H9 (cell line): ENCODE measurements around the gene ORMDL2. TPM values are rescaled to one million over a fixed set of nuclear protein-coding genes. Genes with fewer than 3 reads are reported as not detected.

Experiments
- DNase-seq: peaks from one replicate; pipeline ENCODE4 v3.0.0-alpha.2; 2017
- H2AFZ ChIP-seq: one replicate; pipeline ENCODE4 v1.6.1; 2013; ENCODE audit warnings: mild to moderate bottlenecking, low read length, control low read depth, moderate library complexity
- H2AK5ac ChIP-seq: 2 replicates; pipeline ENCODE4 v1.6.1; 2013; ENCODE audit warnings: low read length, control low read depth, mixed read lengths; ENCODE audit not compliant: insufficient read length
- H2BK120ac ChIP-seq: one replicate; pipeline ENCODE4 v1.6.1; 2013; ENCODE audit warnings: low read depth, mild to moderate bottlenecking, low read length, control low read depth, inconsistent platforms; ENCODE audit not compliant: poor library complexity, severe bottlenecking
- H2BK12ac ChIP-seq: 2 replicates; pipeline ENCODE4 v1.6.1; 2013; ENCODE audit warnings: low read length, control low read depth, mixed read lengths, low read depth; ENCODE audit not compliant: insufficient read length
- H2BK15ac ChIP-seq: 2 replicates; pipeline ENCODE4 v1.6.1; 2013; ENCODE audit warnings: low read depth, low read length, control low read depth
- H2BK20ac ChIP-seq: one replicate; pipeline ENCODE4 v1.6.1; 2013; ENCODE audit warnings: low read depth, mild to moderate bottlenecking, low read length, control low read depth, inconsistent platforms; ENCODE audit not compliant: poor library complexity, severe bottlenecking
- H2BK5ac ChIP-seq: 2 replicates; pipeline ENCODE4 v1.6.1; 2013; ENCODE audit warnings: low read length, control low read depth, mixed read lengths; ENCODE audit not compliant: insufficient read length
- H3K14ac ChIP-seq: 2 replicates; pipeline ENCODE4 v1.6.1; 2013; ENCODE audit warnings: low read length, control low read depth; ENCODE audit not compliant: insufficient read depth
- H3K18ac ChIP-seq: 2 replicates; pipeline ENCODE4 v1.6.1; 2013; ENCODE audit warnings: low read depth, mild to moderate bottlenecking, mixed read lengths, low read length, control low read depth; ENCODE audit not compliant: insufficient read length
- H3K23ac ChIP-seq: 2 replicates; pipeline ENCODE4 v1.6.1; 2013; ENCODE audit warnings: low read length, control low read depth, mixed read lengths, low read depth; ENCODE audit not compliant: insufficient read length
- H3K23me2 ChIP-seq: 2 replicates; pipeline ENCODE4 v1.6.1; 2013; ENCODE audit warnings: low read depth, mild to moderate bottlenecking, mixed read lengths, low read length, control low read depth; ENCODE audit not compliant: insufficient read length, poor library complexity, severe bottlenecking
- H3K27ac ChIP-seq: 2 replicates; pipeline ENCODE4 v1.5.1; 2013; ENCODE audit warnings: low read length, control low read depth, mixed read lengths, low read depth; ENCODE audit not compliant: insufficient read length
- H3K27me3 ChIP-seq: 2 replicates; pipeline ENCODE4 v1.6.1; 2013; ENCODE audit warnings: low read length, control low read depth, inconsistent platforms; ENCODE audit not compliant: insufficient read depth
- H3K4ac ChIP-seq: 2 replicates; pipeline ENCODE4 v1.6.1; 2013; ENCODE audit warnings: low read depth, mild to moderate bottlenecking, control low read depth, inconsistent platforms, low read length, moderate library complexity
- H3K4me1 ChIP-seq: 2 replicates; pipeline ENCODE4 v1.6.1; 2013; ENCODE audit warnings: low read length, control low read depth, inconsistent platforms; ENCODE audit not compliant: insufficient read depth
- H3K4me2 ChIP-seq: 2 replicates; pipeline ENCODE4 v1.6.1; 2013; ENCODE audit warnings: low read length, control low read depth, mixed read lengths; ENCODE audit not compliant: insufficient read length, insufficient read depth
- H3K56ac ChIP-seq: 2 replicates; pipeline ENCODE4 v1.6.1; 2013; ENCODE audit warnings: low read depth, mild to moderate bottlenecking, mixed read lengths, low read length, control low read depth; ENCODE audit not compliant: insufficient read length
- H3K79me1 ChIP-seq: 2 replicates; pipeline ENCODE4 v1.6.1; 2013; ENCODE audit warnings: low read depth, mild to moderate bottlenecking, moderate library complexity, low read length, control low read depth, inconsistent platforms; ENCODE audit not compliant: insufficient read depth, poor library complexity, severe bottlenecking
- H3K79me2 ChIP-seq: 2 replicates; pipeline ENCODE4 v1.6.1; 2013; ENCODE audit warnings: low read length, control low read depth, inconsistent platforms; ENCODE audit not compliant: insufficient read depth
- H3K9ac ChIP-seq: 2 replicates; pipeline ENCODE4 v1.6.1; 2013; ENCODE audit warnings: low read length, control low read depth, mixed read lengths; ENCODE audit not compliant: insufficient read length; ENCODE audit errors: extremely low read depth
- H3K9me3 ChIP-seq: one replicate; pipeline ENCODE4 v1.6.1; 2013; ENCODE audit warnings: low read depth, low read length, inconsistent platforms; ENCODE audit not compliant: control insufficient read depth
- H3T11ph ChIP-seq: one replicate; pipeline ENCODE4 v1.6.1; 2013; ENCODE audit warnings: mild to moderate bottlenecking, low read length, control low read depth, inconsistent platforms
- H4K20me1 ChIP-seq: one replicate; pipeline ENCODE4 v1.6.1; 2013; ENCODE audit not compliant: control insufficient read depth, insufficient read length, insufficient read depth
- H4K5ac ChIP-seq: 2 replicates; pipeline ENCODE4 v1.6.1; 2013; ENCODE audit warnings: low read depth, mild to moderate bottlenecking, mixed read lengths, low read length, control low read depth; ENCODE audit not compliant: insufficient read length
- H4K8ac ChIP-seq: replicated peaks from 2 replicates; pipeline ENCODE4 v1.6.1; 2013; ENCODE audit warnings: low read length, control low read depth, mixed read lengths, low read depth; ENCODE audit not compliant: insufficient read length
- H4K91ac ChIP-seq: 2 replicates; pipeline ENCODE4 v1.6.1; 2013; ENCODE audit warnings: low read depth, mild to moderate bottlenecking, moderate library complexity, mixed read lengths, low read length, control low read depth; ENCODE audit not compliant: insufficient read length
- H3K27ac Mint-ChIP-seq, 3 experiments: 2 replicates in 2 of 3; 3 replicates in 1 of 3; pipeline ENCODE4 v1.8.0; 2020 to 2021; ENCODE audit warnings: mixed read lengths in 3 of 3, mild to moderate bottlenecking in 1 of 3, moderate library complexity in 1 of 3
- H3K27me3 Mint-ChIP-seq: 2 replicates; pipeline ENCODE4 v1.8.0; 2021; ENCODE audit warnings: low read depth, mild to moderate bottlenecking, moderate library complexity, mixed read lengths
- H3K36me3 Mint-ChIP-seq, 3 experiments: 2 replicates in 2 of 3; 3 replicates in 1 of 3; pipeline ENCODE4 v1.8.0; 2020 to 2021; ENCODE audit warnings: low read depth in 3 of 3, mixed read lengths in 3 of 3; ENCODE audit not compliant: insufficient read depth in 1 of 3
- H3K4me1 Mint-ChIP-seq, 2 experiments: 2 replicates each; pipeline ENCODE4 v1.8.0; 2020; ENCODE audit warnings: mixed read lengths in 2 of 2
- H3K4me3 Mint-ChIP-seq, 2 experiments: 2 replicates in 1 of 2; 3 replicates in 1 of 2; pipeline ENCODE4 v1.8.0; 2020 to 2021; ENCODE audit warnings: mild to moderate bottlenecking in 2 of 2, mixed read lengths in 2 of 2, moderate library complexity in 1 of 2
- H3K9me3 Mint-ChIP-seq, 2 experiments: 2 replicates in 1 of 2; 3 replicates in 1 of 2; pipeline ENCODE4 v1.8.0; 2020; ENCODE audit warnings: mild to moderate bottlenecking in 2 of 2, mixed read lengths in 2 of 2, moderate library complexity in 1 of 2
- WGBS: extraction: QIAGEN DNeasy Blood & Tissue Kit; methylation state at CpG from one replicate; pipeline ENCODE4 v1.1.7; 2013; ENCODE audit warnings: missing lambda C conversion rate, low lambda C conversion rate, mixed read lengths; ENCODE audit not compliant: insufficient read length; ENCODE audit errors: extremely low coverage; 5-methylcytosine and 5-hydroxymethylcytosine counted together
- total RNA-seq: library from RNA; stranded (reverse); gene quantifications from 2 replicates; pipeline ENCODE4 v1.2.1, GENCODE V29; 2021
- TF ChIP-seq, protein P1 (sequence below): fragments of 200-600 bp; sonication (generic); conservative IDR thresholded peaks from 3 replicates; pipeline ENCODE4 v1.8.0; 2021; ENCODE audit warnings: antibody characterized with exemption, mild to moderate bottlenecking

The ORMDL2 gene
- total RNA-seq, 1 experiment from 2014 or later, result 51.3 TPM

DNA sequence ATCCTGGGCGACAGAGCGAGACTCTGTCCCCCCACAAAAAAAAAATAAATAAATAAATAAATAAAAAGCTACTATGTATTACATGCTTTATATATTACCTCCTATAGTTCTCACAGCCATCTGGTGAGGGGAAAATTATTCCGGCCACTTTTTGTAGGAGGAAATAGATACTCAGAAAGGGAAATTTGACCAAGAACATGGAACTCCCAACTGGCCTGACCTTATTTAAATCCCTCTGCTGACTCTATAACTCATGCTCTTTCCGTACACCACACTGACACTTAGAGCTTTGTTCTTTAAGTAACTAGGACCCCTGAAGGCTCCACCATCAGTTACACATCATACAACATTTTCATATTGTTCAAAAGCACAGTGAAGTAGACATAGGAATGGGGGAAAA lies 27.1 kb downstream of the ORMDL2 start:
- H3K23me2 ChIP-seq, result no peaks in the 10 kb centered on the region
- no peak overlapping the region for H3K4me2 ChIP-seq
- H3T11ph ChIP-seq, result no peak overlapping the region
- no peaks in the 10 kb centered on the region for H3K79me2 ChIP-seq
- H3K9ac ChIP-seq, result no peak overlapping the region
- no peak overlapping the region for H2AFZ ChIP-seq
- no peak overlapping the region for H2AK5ac ChIP-seq
- no peaks in the 10 kb centered on the region for H3K27me3 ChIP-seq
- H3K56ac ChIP-seq, result no peak overlapping the region
- no peak overlapping the region for H3K27ac ChIP-seq
- no peak overlapping the region for H4K5ac ChIP-seq
- H2BK120ac ChIP-seq, result no peak overlapping the region
- peaks cover 7% of the 10 kb centered on the region for H3K27me3 Mint-ChIP-seq
- H3K14ac ChIP-seq, result no peak overlapping the region
- H3K4me3 Mint-ChIP-seq, result no peak overlapping the region
- no CpG with 5 or more reads among the region's 4 CpGs for WGBS
- no peaks in the 10 kb centered on the region for H3K79me1 ChIP-seq
- no peak overlapping the region for H4K8ac ChIP-seq
- no peak overlapping the region for H3K23ac ChIP-seq
- no peaks in the 10 kb centered on the region; the same call in 1 of the 2 replicates for H3K4me1 ChIP-seq
- no peak overlapping the region for H2BK15ac ChIP-seq
- no peaks in the 10 kb centered on the region for H3K9me3 Mint-ChIP-seq
- H2BK12ac ChIP-seq, result no peak overlapping the region
- H3K27ac Mint-ChIP-seq, result no peak overlapping the region
- H2BK5ac ChIP-seq, result no peak overlapping the region
- H4K91ac ChIP-seq, result no peak overlapping the region
- TF ChIP-seq, protein P1, sequence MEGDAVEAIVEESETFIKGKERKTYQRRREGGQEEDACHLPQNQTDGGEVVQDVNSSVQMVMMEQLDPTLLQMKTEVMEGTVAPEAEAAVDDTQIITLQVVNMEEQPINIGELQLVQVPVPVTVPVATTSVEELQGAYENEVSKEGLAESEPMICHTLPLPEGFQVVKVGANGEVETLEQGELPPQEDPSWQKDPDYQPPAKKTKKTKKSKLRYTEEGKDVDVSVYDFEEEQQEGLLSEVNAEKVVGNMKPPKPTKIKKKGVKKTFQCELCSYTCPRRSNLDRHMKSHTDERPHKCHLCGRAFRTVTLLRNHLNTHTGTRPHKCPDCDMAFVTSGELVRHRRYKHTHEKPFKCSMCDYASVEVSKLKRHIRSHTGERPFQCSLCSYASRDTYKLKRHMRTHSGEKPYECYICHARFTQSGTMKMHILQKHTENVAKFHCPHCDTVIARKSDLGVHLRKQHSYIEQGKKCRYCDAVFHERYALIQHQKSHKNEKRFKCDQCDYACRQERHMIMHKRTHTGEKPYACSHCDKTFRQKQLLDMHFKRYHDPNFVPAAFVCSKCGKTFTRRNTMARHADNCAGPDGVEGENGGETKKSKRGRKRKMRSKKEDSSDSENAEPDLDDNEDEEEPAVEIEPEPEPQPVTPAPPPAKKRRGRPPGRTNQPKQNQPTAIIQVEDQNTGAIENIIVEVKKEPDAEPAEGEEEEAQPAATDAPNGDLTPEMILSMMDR, result no peak
- DNase-seq, result no peak
- H3K18ac ChIP-seq, result no peak overlapping the region
- H3K4me1 Mint-ChIP-seq, result peaks cover 19 to 26% of the 10 kb centered on the region in 2 experiments
- H3K36me3 Mint-ChIP-seq, result no peaks in the 10 kb centered on the region
- H2BK20ac ChIP-seq, result no peak overlapping the region
- peaks cover 3% of the 10 kb centered on the region for H4K20me1 ChIP-seq
- H3K9me3 ChIP-seq, result no peaks in the 10 kb centered on the region
- H3K4ac ChIP-seq, result no peak overlapping the region
